ENCODE data around the gene TIMM29. TPM values are rescaled to one million over a fixed set of nuclear protein-coding genes. Genes with fewer than 3 reads are reported as not detected.

The TIMM29 gene
- total RNA-seq, 1 donor from 2014 or later = 18.3 TPM

DNA sequence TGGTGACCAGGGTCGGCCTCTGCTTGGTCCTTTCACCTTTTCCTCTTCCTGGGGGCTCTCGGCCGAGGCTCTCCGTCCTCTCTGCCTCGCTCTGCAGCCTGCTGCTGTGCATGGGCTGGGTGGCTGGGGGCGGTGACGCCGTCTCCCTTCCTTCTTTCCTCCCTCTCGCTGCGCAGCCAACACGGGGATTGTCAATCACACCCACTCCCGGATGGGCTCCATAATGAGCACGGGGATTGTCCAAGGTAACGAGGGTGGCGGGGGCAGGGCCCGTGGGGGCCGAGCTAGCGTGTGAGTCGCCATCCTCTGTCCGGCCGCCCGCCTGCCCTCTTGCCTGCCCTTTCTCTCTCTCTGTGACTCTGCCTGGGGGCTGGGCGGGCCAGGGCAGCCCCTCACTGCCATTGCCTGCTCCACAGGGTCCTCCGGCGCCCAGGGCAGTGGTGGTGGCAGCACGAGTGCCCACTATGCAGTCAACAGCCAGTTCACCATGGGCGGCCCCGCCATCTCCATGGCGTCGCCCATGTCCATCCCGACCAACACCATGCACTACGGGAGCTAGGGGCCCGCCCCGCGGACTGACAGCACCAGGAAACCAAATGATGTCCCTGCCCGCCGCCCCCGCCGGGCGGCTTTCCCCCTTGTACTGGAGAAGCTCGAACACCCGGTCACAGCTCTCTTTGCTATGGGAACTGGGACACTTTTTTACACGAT lies 7.3 kb upstream of the TIMM29 start:
- Mint-ChIP-seq H3K9me3 (ENCODE audit: unreplicated experiment) (no peaks in the 10 kb centered on the region), H3K27ac (ENCODE audit: unreplicated experiment) (no peak overlapping the region), H3K4me1 (ENCODE audit: unreplicated experiment) (no peaks in the 10 kb centered on the region)

DNA sequence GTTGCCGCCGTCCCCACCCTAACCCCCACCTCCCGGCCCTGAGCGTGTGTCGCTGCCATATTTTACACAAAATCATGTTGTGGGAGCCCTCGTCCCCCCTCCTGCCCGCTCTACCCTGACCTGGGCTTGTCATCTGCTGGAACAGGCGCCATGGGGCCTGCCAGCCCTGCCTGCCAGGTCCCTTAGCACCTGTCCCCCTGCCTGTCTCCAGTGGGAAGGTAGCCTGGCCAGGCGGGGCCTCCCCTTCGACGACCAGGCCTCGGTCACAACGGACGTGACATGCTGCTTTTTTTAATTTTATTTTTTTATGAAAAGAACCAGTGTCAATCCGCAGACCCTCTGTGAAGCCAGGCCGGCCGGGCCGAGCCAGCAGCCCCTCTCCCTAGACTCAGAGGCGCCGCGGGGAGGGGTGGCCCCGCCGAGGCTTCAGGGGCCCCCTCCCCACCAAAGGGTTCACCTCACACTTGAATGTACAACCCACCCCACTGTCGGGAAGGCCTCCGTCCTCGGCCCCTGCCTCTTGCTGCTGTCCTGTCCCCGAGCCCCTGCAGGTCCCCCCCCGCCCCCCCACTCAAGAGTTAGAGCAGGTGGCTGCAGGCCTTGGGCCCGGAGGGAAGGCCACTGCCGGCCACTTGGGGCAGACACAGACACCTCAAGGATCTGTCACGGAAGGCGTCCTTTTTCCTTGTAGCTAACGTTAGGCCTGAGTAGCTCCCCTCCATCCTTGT lies 6.5 kb upstream of the TIMM29 start:
- no peaks in the 10 kb centered on the region for H3K4me1 Mint-ChIP-seq (ENCODE audit: unreplicated experiment)
- H3K9me3 Mint-ChIP-seq (ENCODE audit: unreplicated experiment) = no peaks in the 10 kb centered on the region
- H3K27ac Mint-ChIP-seq (ENCODE audit: unreplicated experiment) = no peak overlapping the region
- peaks cover 22% of the 10 kb centered on the region for H3K36me3 Mint-ChIP-seq (ENCODE audit: low read depth, unreplicated experiment)
- peaks cover 4% of the 10 kb centered on the region for H3K27me3 Mint-ChIP-seq (ENCODE audit: unreplicated experiment)
- TF ChIP-seq, protein P1, sequence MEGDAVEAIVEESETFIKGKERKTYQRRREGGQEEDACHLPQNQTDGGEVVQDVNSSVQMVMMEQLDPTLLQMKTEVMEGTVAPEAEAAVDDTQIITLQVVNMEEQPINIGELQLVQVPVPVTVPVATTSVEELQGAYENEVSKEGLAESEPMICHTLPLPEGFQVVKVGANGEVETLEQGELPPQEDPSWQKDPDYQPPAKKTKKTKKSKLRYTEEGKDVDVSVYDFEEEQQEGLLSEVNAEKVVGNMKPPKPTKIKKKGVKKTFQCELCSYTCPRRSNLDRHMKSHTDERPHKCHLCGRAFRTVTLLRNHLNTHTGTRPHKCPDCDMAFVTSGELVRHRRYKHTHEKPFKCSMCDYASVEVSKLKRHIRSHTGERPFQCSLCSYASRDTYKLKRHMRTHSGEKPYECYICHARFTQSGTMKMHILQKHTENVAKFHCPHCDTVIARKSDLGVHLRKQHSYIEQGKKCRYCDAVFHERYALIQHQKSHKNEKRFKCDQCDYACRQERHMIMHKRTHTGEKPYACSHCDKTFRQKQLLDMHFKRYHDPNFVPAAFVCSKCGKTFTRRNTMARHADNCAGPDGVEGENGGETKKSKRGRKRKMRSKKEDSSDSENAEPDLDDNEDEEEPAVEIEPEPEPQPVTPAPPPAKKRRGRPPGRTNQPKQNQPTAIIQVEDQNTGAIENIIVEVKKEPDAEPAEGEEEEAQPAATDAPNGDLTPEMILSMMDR (IDR thresholded peaks at IDR 0.05; ENCODE audit: unreplicated experiment) = no peak
- DNase-seq (ENCODE audit: low spot score) = no peak
- no peak overlapping the region for H3K4me3 Mint-ChIP-seq (ENCODE audit: unreplicated experiment)

More for the DNA sequence above, 7.3 kb upstream of the TIMM29 start:
- TF ChIP-seq, protein P1 (IDR thresholded peaks at IDR 0.05; ENCODE audit: unreplicated experiment) = no peak
- H3K27me3 Mint-ChIP-seq (ENCODE audit: unreplicated experiment) = peaks cover 4% of the 10 kb centered on the region
- DNase-seq (ENCODE audit: low spot score) = no peak
- no peak overlapping the region for H3K4me3 Mint-ChIP-seq (ENCODE audit: unreplicated experiment)
- H3K36me3 Mint-ChIP-seq (ENCODE audit: low read depth, unreplicated experiment) = peaks cover 22% of the 10 kb centered on the region

DNA sequence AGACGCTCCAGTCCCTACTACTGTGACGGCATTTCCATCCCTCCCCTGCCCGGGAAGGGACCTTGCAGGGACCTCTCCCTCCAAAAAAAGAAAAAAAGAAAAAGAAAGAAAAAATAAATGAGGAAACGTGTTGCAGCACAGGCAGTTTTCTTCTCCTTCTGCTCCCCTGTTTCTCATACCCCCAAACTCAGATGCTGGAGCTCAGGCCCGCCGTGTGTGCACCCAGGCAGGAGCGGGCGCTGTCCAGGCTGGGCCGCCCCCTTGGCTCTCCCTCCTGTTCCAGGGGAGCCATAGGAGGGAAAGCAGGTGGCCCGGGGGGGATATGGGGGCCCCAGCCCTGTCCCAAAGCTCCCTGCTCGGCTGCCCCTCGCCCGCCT lies 6.0 kb upstream of the TIMM29 start:
- Mint-ChIP-seq H3K9me3 (ENCODE audit: unreplicated experiment) (no peaks in the 10 kb centered on the region), H3K36me3 (ENCODE audit: low read depth, unreplicated experiment) (peaks cover 22% of the 10 kb centered on the region), H3K4me1 (ENCODE audit: unreplicated experiment) (no peaks in the 10 kb centered on the region), H3K27me3 (ENCODE audit: unreplicated experiment) (peaks cover 4% of the 10 kb centered on the region), H3K27ac (ENCODE audit: unreplicated experiment) (no peak overlapping the region), H3K4me3 (ENCODE audit: unreplicated experiment) (no peak overlapping the region)
- TF ChIP-seq, protein P1 (IDR thresholded peaks at IDR 0.05; ENCODE audit: unreplicated experiment) = no peak
- no peak for DNase-seq (ENCODE audit: low spot score)

DNA sequence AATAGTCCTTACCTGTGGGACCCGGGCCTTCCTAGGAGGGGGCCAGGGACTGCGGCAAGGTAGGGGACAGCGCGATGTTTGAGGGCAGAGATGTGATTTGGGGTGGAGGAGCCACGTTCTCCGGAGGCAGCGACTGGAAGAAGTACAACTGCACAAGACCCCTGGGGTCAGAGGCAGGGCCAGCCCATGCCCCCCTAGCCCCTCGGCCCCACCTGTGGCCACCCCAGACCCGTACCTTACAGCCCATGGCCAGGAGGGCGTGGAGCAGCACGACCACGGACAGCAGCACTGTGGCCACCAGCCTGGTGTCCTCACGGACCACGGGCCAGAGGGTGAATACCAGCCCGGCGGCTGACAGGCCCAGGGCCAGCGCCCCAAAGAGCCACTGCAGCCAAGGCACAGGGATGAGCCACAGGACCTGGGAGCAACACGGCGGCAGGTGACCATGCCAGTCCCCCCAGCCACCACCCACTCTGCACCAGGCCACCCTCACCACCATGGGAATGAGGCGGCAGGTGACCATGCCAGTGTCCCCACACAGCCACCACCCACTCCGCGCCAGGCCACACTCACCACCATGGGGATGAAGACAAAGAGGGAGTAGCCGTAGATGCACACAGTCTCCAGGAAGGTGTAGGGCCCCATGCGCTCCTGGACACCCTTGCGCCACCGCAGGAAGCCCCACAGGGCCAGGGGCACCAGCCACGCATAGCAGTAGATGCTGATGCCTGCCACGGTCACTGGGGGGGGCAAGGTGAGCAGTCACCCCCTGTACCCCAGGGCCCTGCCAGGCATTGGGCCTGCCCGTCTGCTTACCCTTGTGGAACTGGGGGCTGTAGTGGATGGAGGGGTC lies 5.1 kb upstream of the TIMM29 start:
- no peak for DNase-seq (ENCODE audit: low spot score)
- no peaks in the 10 kb centered on the region for H3K4me1 Mint-ChIP-seq (ENCODE audit: unreplicated experiment)
- TF ChIP-seq, protein P1 (IDR thresholded peaks at IDR 0.05; ENCODE audit: unreplicated experiment) = no peak
- peaks cover 5% of the 10 kb centered on the region for H3K27me3 Mint-ChIP-seq (ENCODE audit: unreplicated experiment)
- H3K4me3 Mint-ChIP-seq (ENCODE audit: unreplicated experiment) = no peak overlapping the region
- no peak overlapping the region for H3K27ac Mint-ChIP-seq (ENCODE audit: unreplicated experiment)
- H3K9me3 Mint-ChIP-seq (ENCODE audit: unreplicated experiment) = no peaks in the 10 kb centered on the region
- peaks cover 22% of the 10 kb centered on the region for H3K36me3 Mint-ChIP-seq (ENCODE audit: low read depth, unreplicated experiment)
